GM23338 (cell line): Measurements from ENCODE around the gene MLXIPL. TPM values are rescaled to one million over a fixed set of nuclear protein-coding genes. Genes with fewer than 3 reads are reported as not detected.
A peak's percentile ranks its signal among the peaks of the same experiment; 100 is the strongest.

Experiments
- ATAC-seq: fragments of 200-7000 bp; cut with Tn5 transposase; 3 replicates; pipeline ENCODE4 v1.9.1; 2020
- DNase-seq: peaks from one replicate; pipeline ENCODE4 v3.0.0-alpha.2; 2015; ENCODE audit warnings: low spot score
- H2AFZ ChIP-seq: fragments of 200-600 bp; sonication (generic); 2 replicates; pipeline ENCODE4 v1.8.0; 2016; ENCODE audit warnings: antibody characterized with exemption, mild to moderate bottlenecking, moderate library complexity
- H3F3A ChIP-seq: fragments of 200-600 bp; sonication (generic); replicated peaks from 2 replicates; pipeline ENCODE4 v1.8.0; 2017; ENCODE audit warnings: antibody characterized with exemption, mixed run types, low read depth
- H3K27ac ChIP-seq: fragments of 200-600 bp; sonication (generic); 2 replicates; pipeline ENCODE4 v1.6.1; 2016; ENCODE audit warnings: low read depth
- H3K27me3 ChIP-seq: fragments of 200-600 bp; sonication (generic); 2 replicates; pipeline ENCODE4 v1.8.0; 2016; ENCODE audit warnings: mild to moderate bottlenecking, mixed run types, moderate library complexity; ENCODE audit not compliant: insufficient read depth
- H3K36me3 ChIP-seq: fragments of 200-600 bp; sonication (generic); 2 replicates; pipeline ENCODE4 v1.8.0; 2016; ENCODE audit warnings: mild to moderate bottlenecking; ENCODE audit not compliant: insufficient read depth
- H3K4me1 ChIP-seq: fragments of 200-600 bp; sonication (generic); 2 replicates; pipeline ENCODE4 v1.8.0; 2016; ENCODE audit warnings: mild to moderate bottlenecking, moderate library complexity; ENCODE audit not compliant: insufficient read depth
- H3K4me2 ChIP-seq: fragments of 200-600 bp; sonication (generic); 2 replicates; pipeline ENCODE4 v1.7.1; 2017; ENCODE audit warnings: mixed run types
- H3K4me3 ChIP-seq: fragments of 200-600 bp; sonication (generic); 2 replicates; pipeline ENCODE4 v1.6.1; 2016; ENCODE audit warnings: mixed run types
- H3K79me2 ChIP-seq: fragments of 200-600 bp; sonication (generic); replicated peaks from 2 replicates; pipeline ENCODE4 v1.8.0; 2017; ENCODE audit warnings: mild to moderate bottlenecking; ENCODE audit not compliant: insufficient read depth
- H3K9me2 ChIP-seq: fragments of 200-600 bp; sonication (generic); 2 replicates; pipeline ENCODE4 v1.8.0; 2017; ENCODE audit not compliant: insufficient read depth
- H4K20me1 ChIP-seq: fragments of 200-600 bp; sonication (generic); replicated peaks from 2 replicates; pipeline ENCODE4 v1.8.0; 2017; ENCODE audit warnings: mild to moderate bottlenecking; ENCODE audit not compliant: insufficient read depth
- H3K27ac Mint-ChIP-seq: 2 replicates; pipeline ENCODE4 v1.8.0; 2020; ENCODE audit warnings: inconsistent platforms, mild to moderate bottlenecking, moderate library complexity, mixed read lengths
- H3K27me3 Mint-ChIP-seq: 3 replicates; pipeline ENCODE4 v1.8.0; 2022; ENCODE audit warnings: low read depth, mild to moderate bottlenecking, moderate library complexity, mixed read lengths, inconsistent platforms; ENCODE audit not compliant: insufficient read depth, poor library complexity
- H3K36me3 Mint-ChIP-seq: 3 replicates; pipeline ENCODE4 v1.8.0; 2021; ENCODE audit warnings: low read depth, mild to moderate bottlenecking, inconsistent platforms, moderate library complexity, mixed read lengths
- H3K4me1 Mint-ChIP-seq: 3 replicates; pipeline ENCODE4 v1.8.0; 2020; ENCODE audit warnings: mild to moderate bottlenecking, inconsistent platforms, mixed read lengths
- H3K4me3 Mint-ChIP-seq: 3 replicates; pipeline ENCODE4 v1.8.0; 2021; ENCODE audit warnings: moderate library complexity, mild to moderate bottlenecking, inconsistent platforms, mixed read lengths
- H3K9me3 Mint-ChIP-seq: 3 replicates; pipeline ENCODE4 v1.8.0; 2020; ENCODE audit warnings: moderate library complexity, mild to moderate bottlenecking, inconsistent platforms, mixed read lengths
- CTCF ChIP-seq, 2 experiments: fragments of 200-600 bp in 1 of 2; sonication (generic) in 1 of 2; conservative IDR thresholded peaks; 2 replicates each; pipeline versions ENCODE4 v1.5.1 to v1.6.1; 2016 to 2017; ENCODE audit warnings: antibody characterized with exemption in 2 of 2, low read depth in 2 of 2, mild to moderate bottlenecking in 2 of 2, moderate library complexity in 1 of 2
- EZH2phosphoT487 ChIP-seq: fragments of 200-600 bp; sonication (generic); IDR thresholded peaks from one replicate; pipeline ENCODE4 v1.8.1; 2018; ENCODE audit warnings: antibody characterized with exemption; ENCODE audit not compliant: unreplicated experiment
- JUNB ChIP-seq: IDR thresholded peaks from one replicate; pipeline ENCODE4 v1.6.1; 2016; ENCODE audit warnings: antibody characterized with exemption; ENCODE audit not compliant: unreplicated experiment
- POLR2AphosphoS5 ChIP-seq: IDR thresholded peaks from 2 replicates; pipeline ENCODE4 v1.6.1; 2016; ENCODE audit warnings: antibody characterized with exemption, low read depth
- STAT1 ChIP-seq: IDR thresholded peaks from one replicate; pipeline ENCODE4 v1.6.1; 2016; ENCODE audit warnings: antibody characterized with exemption; ENCODE audit not compliant: unreplicated experiment
- ZNF462 ChIP-seq: fragments of 250-450 bp; sonication (Bioruptor Pico); IDR thresholded peaks from 2 replicates; pipeline ENCODE4 v1.5.0; 2020; ENCODE audit warnings: mild to moderate bottlenecking, moderate library complexity
- polyA plus RNA-seq: library from polyadenylated mRNA; unstranded; fragments of >200 nt; fragmentation: Nextera tagmentation; extraction: Ambion mirVana; gene quantifications from 2 replicates; pipeline ENCODE4 v1.2.1, GENCODE V29; 2016
- total RNA-seq: library from RNA; depleted of rRNA; stranded (reverse); fragments of >200 nt; shearing (Covaris generic); gene quantifications from 2 replicates; pipeline ENCODE4 v1.2.3, GENCODE V29; 2014

The MLXIPL gene
- total and polyA plus RNA-seq, 2 experiments from 2014 or later, result 13.7 to 25.7 TPM

- Histone ChIP-seq H3K27me3 (no peaks in the 10 kb centered on the region), H3K4me3 (no peak overlapping the region), H2AFZ (no peak overlapping the region), H3K4me1 (no peaks in the 10 kb centered on the region), H3K27ac (no peak overlapping the region), H3K79me2 (no peaks in the 10 kb centered on the region), H3K36me3 (no peaks in the 10 kb centered on the region; the same call in 1 of the 2 replicates), H4K20me1 (no peaks in the 10 kb centered on the region), H3K9me2 (no peaks in the 10 kb centered on the region), H3K4me2 (no peak overlapping the region), H3F3A (0 out of 2 replicates have a peak, but pooled peaks cover 5% of the 10 kb centered on the region)
- TF ChIP-seq EZH2phosphoT487 (no peak), POLR2AphosphoS5 (no peak), CTCF (conservative IDR thresholded peaks at IDR 0.05; ENCODE audit: low read depth in 2 of 2) (peak; percentile 22 to 54; a peak in 3 of 4 replicates), JUNB (no peak), STAT1 (no peak), ZNF462 (CRISPR knock-in tag) (no peak)
- ATAC-seq, result peak; percentile 71
- Mint-ChIP-seq H3K36me3 (no peaks in the 10 kb centered on the region; the same call in 2 of the 3 replicates), H3K4me3 (no peak overlapping the region), H3K4me1 (peaks cover 3% of the 10 kb centered on the region; the same call in 2 of the 3 replicates), H3K9me3 (no peaks in the 10 kb centered on the region), H3K27me3 (peaks cover 12% of the 10 kb centered on the region), H3K27ac (no peak overlapping the region)
- peak; percentile 57 for DNase-seq
Observed at GRCh38 chr7:73612598-73613269, 11.6 kb downstream of the MLXIPL start.
